NCI-H1105 (cell line): ENCODE data around the gene PDE4DIP.
"Not testable (repeated sequence)": the region's sequence is repeated elsewhere in the genome, so short reads cannot be mapped to it uniquely, and the experiment has no call there.

Experiments
- DNase-seq: peaks from one replicate; lab custom pipeline; 2025; lab: John Stamatoyannopoulos, UW

Gene PDE4DIP

GRCh38 chr1:148874408-148875388 is 30.5 kb downstream of the PDE4DIP start:
- not testable (repeated sequence) for DNase-seq

- not testable (repeated sequence) for DNase-seq
Observed at GRCh38 chr1:148879812-148880416, 35.7 kb downstream of the PDE4DIP start.

GRCh38 chr1:148881261-148881660 is 37.0 kb downstream of the PDE4DIP start:
- not testable (repeated sequence) for DNase-seq

GRCh38 chr1:148885219-148885618 is 41.0 kb downstream of the PDE4DIP start:
- not testable (repeated sequence) for DNase-seq

- DNase-seq = not testable (repeated sequence)
Observed at GRCh38 chr1:148886293-148886692, 42.1 kb downstream of the PDE4DIP start.

GRCh38 chr1:148888597-148888996 is 44.4 kb downstream of the PDE4DIP start:
- not testable (repeated sequence) for DNase-seq

- DNase-seq = not testable (repeated sequence)
Observed at GRCh38 chr1:148889267-148890074, 45.2 kb downstream of the PDE4DIP start.

- not testable (repeated sequence) for DNase-seq
Observed at GRCh38 chr1:148890075-148890568, 45.9 kb downstream of the PDE4DIP start.

- DNase-seq = not testable (repeated sequence)
Observed at GRCh38 chr1:148894360-148895352, 50.4 kb downstream of the PDE4DIP start.

GRCh38 chr1:148900026-148900425 is 55.8 kb downstream of the PDE4DIP start:
- DNase-seq = not testable (repeated sequence)

GRCh38 chr1:148900691-148901090 is 56.5 kb downstream of the PDE4DIP start:
- DNase-seq = not testable (repeated sequence)

GRCh38 chr1:148901150-148901952 is 57.1 kb downstream of the PDE4DIP start:
- DNase-seq = not testable (repeated sequence)

GRCh38 chr1:148901953-148902341 is 57.7 kb downstream of the PDE4DIP start:
- DNase-seq = not testable (repeated sequence)

- not testable (repeated sequence) for DNase-seq
Observed at GRCh38 chr1:148909219-148909826, 65.1 kb downstream of the PDE4DIP start.

GRCh38 chr1:148911303-148911928 is 67.2 kb downstream of the PDE4DIP start:
- DNase-seq = not testable (repeated sequence)

- not testable (repeated sequence) for DNase-seq
Observed at GRCh38 chr1:148916222-148916621, 72.0 kb downstream of the PDE4DIP start.

- not testable (repeated sequence) for DNase-seq
Observed at GRCh38 chr1:148916695-148917348, 72.6 kb downstream of the PDE4DIP start.

GRCh38 chr1:148918836-148919447 is 74.7 kb downstream of the PDE4DIP start:
- not testable (repeated sequence) for DNase-seq
